Left ventricle myocardium inferior (tissue), 1 donor: ENCODE results near the gene NLGN1. TPM values are rescaled to one million over a fixed set of nuclear protein-coding genes. Genes with fewer than 3 reads are reported as not detected.

Experiments
- DNase-seq: peaks from one replicate; pipeline ENCODE4 v3.0.0-alpha.2; 2020
- H3K27ac ChIP-seq: fragments of 200-600 bp; replicated peaks from 2 replicates; pipeline ENCODE4 v1.8.0; 2021
- H3K27me3 ChIP-seq: fragments of 200-600 bp; 2 replicates; pipeline ENCODE4 v1.8.0; 2021; ENCODE audit warnings: low read depth
- H3K36me3 ChIP-seq: fragments of 200-600 bp; 2 replicates; pipeline ENCODE4 v1.8.0; 2021
- H3K4me1 ChIP-seq: fragments of 200-600 bp; 2 replicates; pipeline ENCODE4 v1.8.0; 2021
- H3K4me3 ChIP-seq: fragments of 200-600 bp; 2 replicates; pipeline ENCODE4 v1.8.0; 2021; ENCODE audit warnings: mild to moderate bottlenecking, moderate library complexity
- H3K9me3 ChIP-seq: fragments of 200-600 bp; replicated peaks from 2 replicates; pipeline ENCODE4 v1.8.0; 2021
- intact Hi-C: fragments of 100-400 bp; cut with micrococcal nuclease; formaldehyde crosslinking; loops from one replicate; pipeline ENCODE4 v1.11.0; 2022
- total RNA-seq: library from RNA; stranded (reverse); fragmentation: NEBNext Ultra II Directional; extraction: Animal tissue kit (Norgen Biotek cat#: 25700); gene quantifications from one replicate; pipeline ENCODE4 v1.2.1, GENCODE V29; 2021
- TF ChIP-seq, protein P1 (sequence below): fragments of 200-600 bp; IDR thresholded peaks from 2 replicates; pipeline ENCODE4 v1.8.0; 2021; ENCODE audit warnings: antibody characterized with exemption, mild to moderate bottlenecking, borderline replicate concordance
- donor health status: DM: no; HTN: yes; CAD: no; lungs with severe emphysema.

NLGN1 gene
- total RNA-seq, 1 donor from 2014 or later = 13.7 TPM

GRCh38 chr3:173750095-173750494, 352.6 kb downstream of the NLGN1 start:
- Histone ChIP-seq H3K4me3 (no peak overlapping the region), H3K27ac (no peak overlapping the region), H3K27me3 (no peaks in the 10 kb centered on the region), H3K9me3 (no peaks in the 10 kb centered on the region), H3K36me3 (no peaks in the 10 kb centered on the region), H3K4me1 (no peaks in the 10 kb centered on the region)
- intact Hi-C loops = no loop called here
- no peak for DNase-seq
- TF ChIP-seq, protein P1, sequence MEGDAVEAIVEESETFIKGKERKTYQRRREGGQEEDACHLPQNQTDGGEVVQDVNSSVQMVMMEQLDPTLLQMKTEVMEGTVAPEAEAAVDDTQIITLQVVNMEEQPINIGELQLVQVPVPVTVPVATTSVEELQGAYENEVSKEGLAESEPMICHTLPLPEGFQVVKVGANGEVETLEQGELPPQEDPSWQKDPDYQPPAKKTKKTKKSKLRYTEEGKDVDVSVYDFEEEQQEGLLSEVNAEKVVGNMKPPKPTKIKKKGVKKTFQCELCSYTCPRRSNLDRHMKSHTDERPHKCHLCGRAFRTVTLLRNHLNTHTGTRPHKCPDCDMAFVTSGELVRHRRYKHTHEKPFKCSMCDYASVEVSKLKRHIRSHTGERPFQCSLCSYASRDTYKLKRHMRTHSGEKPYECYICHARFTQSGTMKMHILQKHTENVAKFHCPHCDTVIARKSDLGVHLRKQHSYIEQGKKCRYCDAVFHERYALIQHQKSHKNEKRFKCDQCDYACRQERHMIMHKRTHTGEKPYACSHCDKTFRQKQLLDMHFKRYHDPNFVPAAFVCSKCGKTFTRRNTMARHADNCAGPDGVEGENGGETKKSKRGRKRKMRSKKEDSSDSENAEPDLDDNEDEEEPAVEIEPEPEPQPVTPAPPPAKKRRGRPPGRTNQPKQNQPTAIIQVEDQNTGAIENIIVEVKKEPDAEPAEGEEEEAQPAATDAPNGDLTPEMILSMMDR = no peak

DNA sequence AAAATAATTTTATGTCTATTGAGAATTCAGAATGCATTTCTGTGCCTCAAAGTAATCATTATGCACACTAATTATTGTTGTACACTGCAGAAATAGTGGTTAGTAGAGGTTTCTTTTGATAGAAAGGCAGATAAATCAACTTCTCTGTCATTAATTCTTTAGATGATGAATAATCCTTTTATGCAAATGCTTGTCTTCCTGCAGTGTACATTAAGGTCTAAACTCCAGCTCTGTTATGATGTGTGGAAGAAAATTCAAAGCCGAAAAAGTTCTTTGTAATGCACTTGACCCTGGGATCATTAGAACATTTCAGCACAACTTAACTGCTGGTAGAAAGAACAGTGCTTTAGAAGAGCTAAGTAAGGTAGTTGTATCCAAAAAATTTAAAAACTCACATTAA, 353.0 kb downstream of the NLGN1 start:
- Histone ChIP-seq H3K36me3 (no peaks in the 10 kb centered on the region), H3K4me3 (no peak overlapping the region), H3K27ac (no peak overlapping the region), H3K27me3 (no peaks in the 10 kb centered on the region), H3K4me1 (no peaks in the 10 kb centered on the region), H3K9me3 (no peaks in the 10 kb centered on the region)
- intact Hi-C loops = no loop called here
- TF ChIP-seq, protein P1 = no peak
- no peak for DNase-seq

GRCh38 chr3:173753593-173753992, 356.0 kb downstream of the NLGN1 start:
- Histone ChIP-seq H3K4me3 (no peak overlapping the region), H3K4me1 (no peaks in the 10 kb centered on the region), H3K36me3 (no peaks in the 10 kb centered on the region), H3K27ac (no peak overlapping the region), H3K9me3 (no peaks in the 10 kb centered on the region), H3K27me3 (no peaks in the 10 kb centered on the region)
- intact Hi-C loops = no loop called here
- TF ChIP-seq, protein P1 = no peak
- no peak for DNase-seq

GRCh38 chr3:173755161-173755560, 357.6 kb downstream of the NLGN1 start:
- H3K27ac ChIP-seq = no peak overlapping the region
- no peaks in the 10 kb centered on the region for H3K27me3 ChIP-seq
- no peaks in the 10 kb centered on the region for H3K9me3 ChIP-seq
- intact Hi-C loops = no loop called here
- no peaks in the 10 kb centered on the region for H3K4me1 ChIP-seq
- no peaks in the 10 kb centered on the region for H3K36me3 ChIP-seq
- TF ChIP-seq, protein P1 = no peak
- no peak for DNase-seq
- H3K4me3 ChIP-seq = no peak overlapping the region

DNA sequence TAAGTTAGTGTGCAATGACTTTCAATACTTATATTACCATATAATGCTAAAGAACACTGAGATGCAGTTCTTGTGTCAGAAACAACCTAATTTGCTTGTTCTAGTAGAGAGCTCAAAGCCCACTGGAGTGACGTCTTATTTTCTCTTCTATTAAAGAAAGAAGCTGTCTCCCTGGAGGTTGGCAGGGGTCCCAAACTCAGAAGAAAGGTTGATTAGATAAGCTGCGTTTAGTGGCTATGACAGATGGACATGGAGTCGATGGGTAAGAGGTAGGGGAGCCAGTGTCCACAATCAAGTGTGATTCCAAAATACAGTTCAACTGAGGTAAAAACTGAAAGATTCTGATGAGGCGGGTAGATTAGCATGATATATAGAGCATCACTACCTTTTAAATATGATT, 363.6 kb downstream of the NLGN1 start:
- no peak for DNase-seq
- Histone ChIP-seq H3K27ac (no peak overlapping the region), H3K27me3 (no peaks in the 10 kb centered on the region), H3K4me3 (no peak overlapping the region), H3K9me3 (no peaks in the 10 kb centered on the region), H3K4me1 (no peaks in the 10 kb centered on the region), H3K36me3 (no peaks in the 10 kb centered on the region)
- TF ChIP-seq, protein P1 = no peak
- intact Hi-C loops = no loop called here

- Histone ChIP-seq H3K27ac (no peak overlapping the region), H3K9me3 (no peaks in the 10 kb centered on the region), H3K4me3 (no peak overlapping the region), H3K4me1 (no peaks in the 10 kb centered on the region), H3K27me3 (no peaks in the 10 kb centered on the region), H3K36me3 (no peaks in the 10 kb centered on the region)
- no peak for DNase-seq
- intact Hi-C loops = no loop called here
- TF ChIP-seq, protein P1 = no peak
These were observed 365.0 kb downstream of the NLGN1 start for GRCh38 chr3:173762501-173762900.
